Omental fat pad (tissue), 4 donors: ENCODE results near the gene SPINK13. TPM values are rescaled to one million over a fixed set of nuclear protein-coding genes. Genes with fewer than 3 reads are reported as not detected.

Experiments used
- ATAC-seq: fragments of 150-250 bp; one replicate; pipeline ENCODE4 v1.9.1; 2016; ENCODE audit warnings: mild to moderate bottlenecking, moderate library complexity; ENCODE audit not compliant: low FRiP score
- DNase-seq: peaks from one replicate; pipeline ENCODE4 v3.0.0-alpha.2; 2019; ENCODE audit warnings: low spot score
- total RNA-seq, 4 donors: library from RNA; depleted of rRNA; stranded (reverse); fragments of >200 nt; gene quantifications; one replicate each; pipeline ENCODE4 v1.1.0, GENCODE V29; 2016
- TF ChIP-seq, protein P1 (sequence below), 3 donors: fragments of 450-650 bp; IDR thresholded peaks; one replicate each; pipeline ENCODE4 v1.5.1; 2016 to 2017; ENCODE audit warnings: antibody characterized with exemption in 3 of 3, mild to moderate bottlenecking in 3 of 3, moderate library complexity in 2 of 3

Gene SPINK13
- total RNA-seq, 4 donors from 2014 or later, result not detected

DNA sequence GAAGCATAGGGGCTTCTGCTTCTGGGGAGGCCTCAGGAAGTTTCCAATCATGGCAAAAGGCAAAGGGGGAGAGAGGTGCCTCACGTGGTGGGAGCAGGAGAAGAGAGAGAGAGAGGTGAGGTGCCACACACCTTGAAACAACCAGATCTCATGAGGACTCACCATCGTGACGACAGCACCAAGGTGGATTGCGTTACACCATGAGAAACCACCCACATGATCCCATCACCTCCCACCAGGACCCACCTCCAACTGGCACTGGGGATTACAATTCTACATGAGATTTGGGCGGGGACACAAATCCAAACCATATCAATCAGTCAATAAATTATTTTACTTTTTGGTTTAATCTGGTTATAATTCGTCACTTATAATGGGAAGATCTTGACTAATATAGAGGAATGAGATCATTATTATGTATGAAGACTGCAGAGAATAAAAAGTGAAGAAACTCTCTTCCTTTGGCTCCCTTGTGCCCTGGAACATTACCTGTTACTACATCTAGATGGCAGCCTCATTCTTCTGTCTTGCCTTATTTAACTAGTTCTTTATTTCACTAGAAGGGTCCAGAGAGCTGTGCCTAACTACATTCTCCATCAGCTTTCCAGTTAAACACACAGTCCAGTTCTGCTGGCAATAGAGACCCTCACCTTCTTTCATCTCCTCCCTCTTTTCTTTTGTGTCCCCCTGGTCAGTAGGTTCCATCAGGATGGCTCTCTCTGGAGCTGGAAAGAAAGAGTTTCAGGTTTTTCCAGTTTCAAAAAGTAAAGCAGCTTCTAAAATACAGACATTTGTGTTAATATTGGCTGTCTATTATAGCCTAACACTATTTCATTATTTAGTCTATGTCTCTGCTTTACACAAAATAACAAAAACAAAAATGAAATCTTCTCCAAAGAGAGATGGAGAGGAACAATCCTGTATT lies 21.9 kb downstream of the SPINK13 start:
- ATAC-seq (no peak), DNase-seq (no peak)
- TF ChIP-seq, protein P1, sequence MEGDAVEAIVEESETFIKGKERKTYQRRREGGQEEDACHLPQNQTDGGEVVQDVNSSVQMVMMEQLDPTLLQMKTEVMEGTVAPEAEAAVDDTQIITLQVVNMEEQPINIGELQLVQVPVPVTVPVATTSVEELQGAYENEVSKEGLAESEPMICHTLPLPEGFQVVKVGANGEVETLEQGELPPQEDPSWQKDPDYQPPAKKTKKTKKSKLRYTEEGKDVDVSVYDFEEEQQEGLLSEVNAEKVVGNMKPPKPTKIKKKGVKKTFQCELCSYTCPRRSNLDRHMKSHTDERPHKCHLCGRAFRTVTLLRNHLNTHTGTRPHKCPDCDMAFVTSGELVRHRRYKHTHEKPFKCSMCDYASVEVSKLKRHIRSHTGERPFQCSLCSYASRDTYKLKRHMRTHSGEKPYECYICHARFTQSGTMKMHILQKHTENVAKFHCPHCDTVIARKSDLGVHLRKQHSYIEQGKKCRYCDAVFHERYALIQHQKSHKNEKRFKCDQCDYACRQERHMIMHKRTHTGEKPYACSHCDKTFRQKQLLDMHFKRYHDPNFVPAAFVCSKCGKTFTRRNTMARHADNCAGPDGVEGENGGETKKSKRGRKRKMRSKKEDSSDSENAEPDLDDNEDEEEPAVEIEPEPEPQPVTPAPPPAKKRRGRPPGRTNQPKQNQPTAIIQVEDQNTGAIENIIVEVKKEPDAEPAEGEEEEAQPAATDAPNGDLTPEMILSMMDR (IDR thresholded peaks at IDR 0.05), result no peak

DNA sequence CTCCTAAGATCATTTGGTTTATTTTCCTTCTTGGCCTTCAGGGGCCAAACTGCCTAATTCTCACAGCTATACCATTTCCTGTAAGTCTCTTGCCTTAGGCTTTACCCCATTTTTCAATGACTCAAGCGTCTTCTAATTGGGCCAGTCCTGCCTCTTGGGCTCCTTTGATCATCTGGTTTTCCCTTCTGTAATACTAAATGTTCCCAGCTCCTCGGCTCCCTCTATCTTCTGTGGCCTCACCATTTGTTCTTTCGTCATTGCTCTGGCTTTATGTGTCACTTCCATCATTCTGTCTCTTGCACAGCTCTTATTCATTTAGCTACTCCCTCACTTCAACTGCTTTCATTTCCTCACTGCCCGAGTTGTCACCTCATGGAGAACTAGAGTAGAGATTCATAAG lies 29.1 kb downstream of the SPINK13 start:
- ATAC-seq (no peak), DNase-seq (no peak)
- TF ChIP-seq, protein P1 (IDR thresholded peaks at IDR 0.05), result no peak

DNA sequence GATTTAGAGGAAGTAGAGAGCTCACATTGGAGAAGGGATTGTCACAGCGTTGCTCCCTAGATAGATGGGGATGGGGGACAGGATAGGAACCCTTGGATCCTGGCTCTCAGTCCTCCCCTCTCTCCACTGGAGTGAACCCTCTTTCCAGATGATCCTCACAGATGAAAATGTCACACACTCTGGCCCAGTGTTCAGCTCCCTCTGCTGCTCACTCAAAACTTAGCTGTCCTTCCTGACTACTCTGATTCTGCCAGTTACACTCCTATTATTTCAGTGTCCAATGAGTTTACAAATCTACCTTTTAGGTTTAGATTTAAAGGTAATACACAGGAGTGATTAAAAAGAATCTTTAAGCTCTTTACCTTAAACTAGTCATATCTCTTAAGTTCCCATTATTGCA lies 37.9 kb downstream of the SPINK13 start:
- DNase-seq (no peak), ATAC-seq (no peak)
- TF ChIP-seq, protein P1 (IDR thresholded peaks at IDR 0.05), result no peak

DNA sequence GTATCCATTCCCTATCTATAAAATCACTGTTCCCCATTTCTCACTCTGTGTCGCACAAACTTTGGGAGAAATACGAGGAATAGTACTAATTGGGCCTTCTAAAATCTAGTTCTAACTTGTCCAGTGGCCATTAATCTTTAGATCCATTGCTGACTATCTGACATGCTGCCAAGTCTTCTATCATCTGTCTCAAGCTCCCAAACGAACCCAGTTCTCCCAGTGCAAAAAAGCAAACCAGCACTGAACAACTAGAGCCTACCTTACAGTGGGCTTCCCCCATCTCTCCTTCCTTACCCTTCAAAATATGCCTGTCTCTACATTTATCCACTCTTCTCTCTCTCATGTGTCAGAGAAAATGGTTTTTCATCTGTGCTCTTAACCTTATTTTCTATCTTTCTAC lies 40.4 kb downstream of the SPINK13 start:
- ATAC-seq, result no peak
- TF ChIP-seq, protein P1 (IDR thresholded peaks at IDR 0.05), result no peak
- no peak for DNase-seq

DNA sequence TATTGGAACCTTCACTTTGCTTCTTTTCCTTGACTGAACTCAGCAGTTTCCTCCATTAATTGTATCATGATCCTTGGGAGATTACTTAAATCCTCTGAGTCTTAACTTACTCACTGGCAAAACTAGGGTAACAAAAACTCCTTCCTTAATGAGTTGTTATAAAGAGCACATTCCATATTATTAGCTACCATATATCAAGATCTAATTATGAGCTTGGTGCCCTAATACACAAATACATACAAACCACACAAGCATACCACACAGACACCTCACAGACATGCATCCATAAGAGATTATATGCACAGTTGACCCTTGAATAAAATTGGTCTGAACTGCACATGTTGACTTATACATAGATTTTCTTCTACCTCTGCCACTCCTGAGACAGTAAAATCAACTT lies 41.2 kb downstream of the SPINK13 start:
- no peak for DNase-seq
- ATAC-seq, result no peak
- TF ChIP-seq, protein P1 (IDR thresholded peaks at IDR 0.05), result no peak

DNA sequence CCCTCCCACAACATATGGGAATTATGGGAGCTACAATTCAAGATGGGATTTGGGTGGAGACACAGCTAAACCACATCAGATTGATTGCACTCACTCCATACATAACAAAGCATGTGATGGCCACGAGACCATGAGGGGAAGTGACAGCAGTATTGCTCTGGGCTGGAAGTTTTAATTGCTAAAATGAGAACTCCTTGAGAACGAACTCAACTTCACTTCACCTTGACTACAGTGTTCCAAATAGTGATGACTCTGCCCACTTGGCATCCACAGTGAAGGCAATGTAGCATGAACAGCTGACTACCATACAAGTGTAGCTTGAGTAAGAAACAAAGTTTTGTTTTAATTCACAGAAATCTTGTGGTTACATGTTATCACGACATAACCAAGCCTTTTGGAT lies 42.9 kb downstream of the SPINK13 start:
- ATAC-seq (no peak), DNase-seq (no peak)
- TF ChIP-seq, protein P1 (IDR thresholded peaks at IDR 0.05), result no peak

DNA sequence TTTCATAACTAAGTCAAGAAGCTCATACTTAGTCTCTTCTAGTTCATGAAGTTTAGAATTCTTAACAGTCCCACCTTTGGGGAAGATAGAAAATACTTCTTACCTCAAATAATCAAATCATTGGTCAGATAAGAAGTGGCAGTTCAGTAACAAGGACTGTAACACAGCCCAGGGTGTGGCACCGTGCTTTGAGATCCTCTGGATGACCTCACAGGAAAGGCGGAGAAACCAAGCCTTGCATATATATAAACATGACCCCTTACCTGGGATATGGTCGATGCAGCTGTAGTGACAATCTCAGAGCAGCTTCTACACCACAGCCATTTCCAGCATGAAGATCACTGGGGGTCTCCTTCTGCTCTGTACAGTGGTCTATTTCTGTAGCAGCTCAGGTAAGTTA lies 43.6 kb downstream of the SPINK13 start, which contains the start of gene SPINK7:
Gene SPINK7, plus strand, starts transcription at position 271 of the 400 bp plus-strand sequence. Its CDS starts 61 bp downstream, at position 332.
- DNase-seq (no peak), ATAC-seq (no peak)
- TF ChIP-seq, protein P1 (IDR thresholded peaks at IDR 0.05), result no peak
